PFSK-1 (cell line): Measurements from ENCODE around the gene N4BP2L2.

Experiments used
- POLR2AphosphoS5 ChIP-seq: IDR thresholded peaks from 2 replicates; pipeline ENCODE4 v1.6.1; 2012; ENCODE audit warnings: low read depth, mild to moderate bottlenecking, control low read depth, low read length, moderate library complexity
- REST ChIP-seq, 2 experiments: IDR thresholded peaks; 2 replicates each; pipeline versions ENCODE4 v1.6.1 to v1.8.0; 2011 to 2012; ENCODE audit warnings: low read depth in 2 of 2, low read length in 2 of 2, control low read depth in 1 of 2, inconsistent platforms in 1 of 2, mild to moderate bottlenecking in 1 of 2, moderate library complexity in 1 of 2; ENCODE audit not compliant: insufficient read depth in 1 of 2
- SIN3A ChIP-seq: IDR thresholded peaks from 2 replicates; pipeline ENCODE4 v1.6.1; 2012; ENCODE audit warnings: mild to moderate bottlenecking, low read length, moderate library complexity, borderline replicate concordance; ENCODE audit not compliant: insufficient read depth
- TAF1 ChIP-seq: IDR thresholded peaks from 2 replicates; pipeline ENCODE4 v1.6.1; 2012; ENCODE audit warnings: low read length, control low read depth, borderline replicate concordance; ENCODE audit not compliant: insufficient read depth

- no peak for TF ChIP-seq REST (IDR thresholded peaks at IDR 0.05; ENCODE audit: insufficient read depth in 1 of 2, low read depth in 2 of 2, low read length in 2 of 2)
- TF ChIP-seq POLR2AphosphoS5: no peak
- TF ChIP-seq TAF1: no peak
- no peak for TF ChIP-seq SIN3A
Measured at GRCh38 chr13:32530841-32531253, 7.7 kb downstream of the N4BP2L2 start.
